ENCODE results near the gene IL12B.
"Not testable (repeated sequence)": the region's sequence is repeated elsewhere in the genome, so short reads cannot be mapped to it uniquely, and the experiment has no call there.

Gene IL12B

DNA sequence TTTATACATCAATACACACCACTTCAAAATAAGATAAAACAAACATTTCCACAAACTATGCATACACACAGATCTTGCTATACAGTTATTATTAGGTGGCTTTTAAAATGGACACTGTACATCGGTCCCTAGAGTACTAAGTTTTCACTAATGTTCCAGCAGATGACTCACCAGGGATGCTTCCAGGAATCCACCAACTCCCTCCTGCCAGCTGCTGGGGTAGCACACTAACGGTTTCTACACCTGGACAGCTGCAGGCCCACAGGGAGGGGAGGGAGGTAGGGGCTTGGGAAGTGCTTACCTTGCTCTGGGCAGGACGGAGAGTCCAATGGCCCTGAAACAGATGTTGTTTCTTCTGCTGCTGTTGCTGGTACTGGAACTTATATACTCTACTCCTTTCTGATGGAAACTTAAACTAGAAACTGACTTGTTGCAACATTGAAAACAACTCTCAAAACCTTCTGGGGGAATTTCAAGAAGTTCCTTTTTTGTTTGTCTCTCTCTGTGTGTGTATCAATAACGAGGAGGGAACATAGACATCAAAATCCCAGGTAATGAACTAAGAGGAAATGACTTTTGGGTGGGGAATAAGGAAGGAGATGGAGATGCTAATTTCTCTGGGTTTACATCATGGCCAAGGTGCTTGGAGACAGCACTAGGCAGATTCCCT is at the start of gene IL12B:
Gene IL12B (minus strand): TSS at position 357 of the 670 bp plus-strand sequence. CDS start 3,705 bp downstream, outside the sequence.
- DNase-seq (ENCODE audit: low read depth): no peak

DNA sequence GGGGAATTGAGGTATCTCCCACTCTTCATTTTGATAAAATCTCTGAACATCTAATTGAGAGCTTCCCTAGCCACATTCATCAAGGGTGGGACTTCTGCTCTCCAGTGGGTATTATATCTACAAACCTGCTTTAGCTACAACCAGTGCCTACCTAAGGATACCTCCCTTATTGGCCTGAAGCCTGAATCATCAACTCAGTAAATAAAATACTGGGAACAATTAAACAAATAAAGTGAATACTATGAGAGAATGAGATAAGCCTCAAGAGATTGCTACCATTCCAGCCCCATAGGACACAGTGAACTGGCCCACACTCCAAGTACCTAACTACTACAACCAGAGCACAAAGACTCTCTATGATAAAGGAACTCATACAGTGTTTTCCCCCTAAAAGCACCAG is 47.4 kb upstream of the IL12B start:
- DNase-seq (ENCODE audit: low read depth): no peak

DNA sequence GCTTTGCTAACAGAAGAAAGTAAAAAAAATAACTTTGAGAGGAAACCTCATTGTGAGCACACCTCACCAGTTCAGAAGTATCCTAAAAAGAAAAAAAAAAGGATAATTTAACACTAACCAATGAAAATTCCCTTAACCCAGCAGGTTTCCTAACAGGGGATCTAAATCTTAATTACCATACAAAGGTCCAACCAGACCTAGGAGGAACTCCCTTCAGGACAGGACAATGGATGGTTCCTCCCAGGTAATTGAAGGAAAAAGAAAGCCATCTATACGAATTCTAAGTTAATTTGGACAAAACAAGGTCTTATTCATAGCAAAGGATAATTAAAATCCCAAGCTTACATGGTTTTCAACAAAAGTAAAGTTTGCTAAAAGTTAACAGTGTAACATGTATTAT is 37.6 kb upstream of the IL12B start:
- DNase-seq (ENCODE audit: low read depth): not testable (repeated sequence)

DNA sequence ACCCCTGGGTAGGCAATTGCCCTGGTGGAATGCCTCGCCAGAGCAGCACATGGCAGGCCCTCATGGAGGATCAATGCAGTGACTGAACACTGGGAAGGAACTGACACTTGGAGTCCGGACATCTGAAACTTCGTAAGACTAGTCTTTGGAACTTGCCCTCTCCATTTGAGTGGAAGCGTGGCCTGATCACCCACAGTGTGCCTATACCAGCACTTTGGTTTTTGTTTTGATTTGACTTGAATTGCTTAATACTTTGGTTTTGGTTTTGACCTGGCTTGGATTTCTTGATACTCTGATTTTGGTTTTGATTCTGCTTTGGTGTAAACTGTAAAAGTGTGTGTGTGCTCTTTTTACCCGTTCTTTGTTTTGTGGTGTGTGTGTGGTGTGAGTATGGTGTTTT is 36.5 kb upstream of the IL12B start:
- not testable (repeated sequence) for DNase-seq (ENCODE audit: low read depth)

DNA sequence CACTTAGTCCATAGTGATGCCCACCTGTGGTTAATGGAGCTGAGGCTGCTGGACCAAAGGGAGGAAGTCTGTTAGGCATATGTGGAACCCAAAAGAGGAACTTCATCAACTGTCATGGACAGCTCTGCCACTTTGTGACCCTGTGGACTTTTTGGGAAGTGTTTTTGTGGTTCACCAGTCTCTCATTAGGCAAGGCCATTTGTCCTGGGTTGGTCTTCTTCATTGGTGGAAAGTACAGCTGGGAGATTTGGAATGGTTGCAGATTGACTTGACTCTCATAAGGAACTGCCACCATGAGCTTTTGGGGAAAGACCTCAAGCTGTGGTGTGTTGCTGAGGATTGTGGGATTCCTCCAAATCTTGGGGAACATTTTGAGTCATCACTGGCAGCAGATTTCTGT is 31.9 kb upstream of the IL12B start:
- no peak for DNase-seq (ENCODE audit: low read depth)

DNA sequence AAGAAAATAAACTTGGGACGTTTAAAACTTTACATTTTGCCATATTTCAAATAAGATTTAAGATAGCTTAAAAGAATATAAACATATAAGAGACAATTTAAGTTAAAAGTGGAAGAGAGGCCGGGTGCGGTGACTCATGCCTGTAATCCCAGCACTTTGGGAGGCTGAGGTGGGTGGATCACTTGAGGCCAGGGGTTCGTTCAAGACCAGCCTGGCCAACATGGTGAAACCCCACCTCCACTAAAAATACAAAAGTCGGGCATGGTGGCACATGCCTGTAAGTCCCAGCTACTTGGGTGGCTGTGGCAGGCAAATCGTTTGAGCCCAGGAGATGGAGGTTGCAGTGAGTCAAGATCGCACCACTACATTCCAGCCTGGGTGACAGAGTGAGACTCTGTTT is 29.6 kb upstream of the IL12B start:
- DNase-seq (ENCODE audit: low read depth): not testable (repeated sequence)

DNA sequence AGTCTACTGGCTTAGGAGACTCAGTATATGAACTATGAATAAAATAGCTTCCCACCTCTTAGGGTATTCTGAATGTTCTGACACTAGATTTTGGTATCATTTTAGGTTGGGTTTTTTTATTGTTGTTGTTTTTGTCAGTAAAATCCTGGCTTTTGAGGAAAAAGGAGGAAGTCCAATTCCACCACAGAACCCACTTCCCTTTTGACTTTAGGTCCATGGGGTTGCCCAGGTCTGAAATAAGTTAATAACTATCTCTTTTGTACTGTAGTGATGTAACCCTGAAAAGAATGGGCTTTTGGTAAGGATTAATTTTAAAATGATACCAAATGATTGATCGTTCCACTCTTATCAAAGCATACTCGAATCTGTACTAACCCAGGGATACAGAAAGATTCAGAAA is 29.1 kb upstream of the IL12B start:
- DNase-seq (ENCODE audit: low read depth): no peak

DNA sequence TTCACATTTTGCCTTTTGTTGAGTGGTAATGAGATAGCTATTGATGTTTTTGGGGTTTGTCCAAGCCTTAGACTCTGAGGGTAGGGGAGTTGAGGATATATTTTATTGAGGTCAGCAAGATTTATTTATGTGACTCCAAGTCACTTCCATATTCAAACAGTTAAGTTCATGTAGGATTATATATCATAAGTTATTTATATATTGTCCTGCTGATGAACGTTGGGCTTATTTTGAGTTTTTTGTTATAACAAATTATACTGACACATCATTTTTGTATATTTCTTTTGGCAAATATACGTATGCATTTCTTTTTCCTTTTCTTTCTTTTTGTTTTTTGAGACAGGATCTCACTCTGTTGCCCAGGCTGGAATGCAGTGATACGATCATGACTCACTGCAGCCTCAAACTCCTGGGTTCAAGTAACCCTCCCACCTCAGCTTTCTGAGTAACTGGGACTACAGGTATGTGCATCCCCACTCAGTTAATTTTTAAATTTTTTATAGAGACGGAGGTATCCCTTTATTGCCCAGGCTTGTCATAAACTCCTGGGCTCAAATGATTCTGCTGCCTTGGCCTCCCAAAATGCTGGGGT is 23.5 kb upstream of the IL12B start:
- DNase-seq (ENCODE audit: low read depth): no peak

DNA sequence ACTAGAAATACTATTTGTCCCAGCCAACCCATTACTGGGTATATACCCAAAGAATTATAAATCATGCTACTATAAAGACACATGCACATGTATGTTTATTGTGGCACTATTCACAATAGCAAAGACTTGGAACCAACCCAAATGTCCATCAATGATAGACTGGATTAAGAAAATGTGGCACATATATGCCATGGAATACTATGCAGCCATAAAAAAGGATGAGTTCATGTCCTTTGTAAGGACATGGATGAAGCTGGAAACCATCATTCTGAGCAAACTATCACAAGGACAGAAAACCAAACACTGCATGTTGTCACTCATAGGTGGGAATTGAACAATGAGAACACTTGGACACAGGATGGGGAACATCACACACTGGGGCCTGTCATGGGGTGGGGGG is 20.4 kb upstream of the IL12B start:
- DNase-seq (ENCODE audit: low read depth): not testable (repeated sequence)

DNA sequence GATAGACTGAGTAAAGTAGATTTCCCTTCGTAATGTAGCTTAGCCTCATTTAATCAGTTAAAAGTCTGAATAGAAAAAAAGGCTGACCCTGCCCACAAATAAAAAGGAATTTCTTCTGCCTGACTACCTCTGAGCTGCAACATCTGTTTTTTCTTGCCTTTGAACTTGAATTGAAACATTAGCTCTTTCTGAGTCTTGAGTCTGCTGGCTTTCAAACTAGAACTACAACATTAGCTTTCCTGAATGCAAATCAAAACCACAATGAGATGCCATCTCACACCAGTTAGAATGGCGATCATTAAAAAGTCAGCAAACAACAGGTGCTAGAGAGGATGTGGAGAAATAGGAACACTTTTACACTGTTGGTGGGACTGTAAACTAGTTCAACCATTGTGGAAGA is 19.9 kb upstream of the IL12B start:
- DNase-seq (ENCODE audit: low read depth): not testable (repeated sequence)

DNA sequence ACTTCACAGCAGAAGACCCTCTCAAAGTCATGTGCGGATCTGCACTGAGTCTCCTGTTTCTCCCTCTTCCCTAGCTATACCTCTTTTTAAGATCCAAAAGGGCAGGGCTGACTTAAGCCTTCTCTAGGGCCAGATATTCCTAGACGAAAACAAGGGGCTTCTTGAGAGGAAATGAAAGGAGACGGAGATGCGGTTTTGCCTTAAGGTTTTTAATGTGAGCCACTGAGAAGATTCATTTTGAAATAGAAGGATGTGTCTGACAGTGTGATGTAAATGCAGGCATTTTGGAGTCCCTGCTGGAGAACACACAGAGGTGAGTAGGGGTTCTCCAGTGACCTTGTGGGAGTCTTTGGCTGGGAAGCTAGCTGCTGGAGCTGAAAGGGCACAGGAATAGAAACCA is 15.6 kb upstream of the IL12B start:
- DNase-seq (ENCODE audit: low read depth): no peak

DNA sequence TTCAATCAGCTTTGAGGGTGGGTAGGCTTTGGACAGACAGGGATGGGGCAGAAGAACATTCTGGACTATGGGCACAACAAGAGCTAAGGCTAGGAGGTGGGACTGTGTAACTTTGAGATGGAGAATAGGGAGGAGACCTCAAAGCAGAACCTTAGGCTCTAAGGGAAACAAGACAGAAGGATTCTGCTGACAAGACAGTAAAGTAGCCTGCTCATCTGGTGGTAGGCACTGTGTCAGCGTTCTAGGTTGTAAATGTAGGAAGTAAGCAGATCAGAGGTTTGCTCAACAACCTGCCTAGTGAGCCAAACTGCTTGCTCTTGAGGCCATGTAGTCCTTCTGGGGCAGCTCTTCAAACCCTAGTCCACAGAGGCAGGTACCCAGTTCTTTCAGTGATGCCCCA is 15.0 kb upstream of the IL12B start:
- DNase-seq (ENCODE audit: low read depth): no peak

DNA sequence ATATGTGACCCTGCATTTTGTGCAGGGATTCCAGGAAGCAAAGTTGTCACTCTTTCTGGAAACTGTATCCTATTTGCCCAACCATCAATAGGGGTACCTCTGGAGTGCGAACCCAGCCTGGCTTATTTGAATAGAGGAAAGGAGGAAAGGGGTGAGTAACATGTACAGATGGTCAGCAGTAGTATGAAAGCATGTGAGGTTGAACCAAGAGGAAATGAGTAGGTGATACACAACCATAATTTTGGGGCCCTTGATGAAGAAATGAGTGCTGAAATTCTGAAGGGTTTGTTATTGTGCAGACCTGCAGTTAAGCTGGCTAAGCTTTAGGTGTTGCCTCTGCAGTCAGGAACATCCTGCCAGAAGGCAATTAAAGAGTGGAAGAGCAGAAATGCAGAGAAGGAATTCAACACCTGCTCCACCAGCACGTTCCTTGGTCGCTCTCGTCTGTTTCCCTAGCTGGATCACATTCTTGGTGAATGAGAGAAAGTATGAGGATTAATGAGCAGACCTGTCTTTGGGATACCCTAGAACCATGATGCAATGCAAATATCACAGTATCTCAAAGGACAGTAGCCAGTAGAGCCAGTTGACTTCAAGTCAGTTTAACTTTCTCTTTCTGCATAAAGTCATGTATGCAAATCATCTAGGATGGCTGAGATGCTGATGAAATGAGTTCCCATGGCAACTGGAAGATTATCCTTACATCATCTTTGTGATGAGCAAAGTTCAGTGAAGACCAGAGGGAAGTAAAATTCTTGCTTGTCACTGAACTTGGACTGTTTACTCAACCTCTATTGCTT is 13.2 kb upstream of the IL12B start:
- no peak for DNase-seq (ENCODE audit: low read depth)

DNA sequence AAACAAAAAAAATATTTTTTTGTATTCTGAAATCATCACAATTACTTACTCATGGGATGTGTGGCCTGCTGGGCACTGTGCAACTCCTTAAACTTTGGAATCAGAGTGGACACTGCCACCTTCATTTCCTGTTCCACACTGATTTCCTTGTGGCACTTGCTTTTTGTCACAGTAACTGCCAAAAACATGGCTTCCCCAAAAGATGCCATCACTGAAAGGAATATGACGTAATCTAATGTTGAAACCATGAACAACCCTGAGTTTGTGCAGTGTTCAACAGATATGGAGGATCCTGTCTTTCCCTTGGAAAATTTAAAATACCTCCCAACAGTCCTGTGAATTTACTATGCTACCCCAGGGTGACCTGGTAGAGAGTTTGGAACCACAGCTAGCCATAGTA is 12.6 kb upstream of the IL12B start:
- DNase-seq (ENCODE audit: low read depth): no peak

DNA sequence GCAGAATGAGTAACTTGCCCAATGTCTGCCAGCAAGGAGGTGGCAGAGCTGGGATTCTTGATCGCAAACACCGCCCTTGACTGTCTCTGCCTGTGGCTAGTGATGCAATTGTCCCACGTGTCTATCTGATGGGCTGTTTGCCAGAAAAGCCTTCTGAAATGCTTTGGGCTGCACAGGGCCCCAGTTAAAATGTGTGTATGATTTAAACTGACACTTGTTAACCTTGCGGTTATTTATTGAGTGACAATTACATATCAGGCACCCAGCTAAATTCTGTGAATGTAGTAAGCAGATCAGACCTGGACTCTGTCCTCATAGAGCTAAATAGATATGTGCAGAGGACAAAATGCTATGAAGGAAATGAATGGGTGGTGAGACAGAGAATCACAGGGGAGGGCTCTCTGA is 11.6 kb upstream of the IL12B start:
- DNase-seq (ENCODE audit: low read depth): peak; percentile 44

DNA sequence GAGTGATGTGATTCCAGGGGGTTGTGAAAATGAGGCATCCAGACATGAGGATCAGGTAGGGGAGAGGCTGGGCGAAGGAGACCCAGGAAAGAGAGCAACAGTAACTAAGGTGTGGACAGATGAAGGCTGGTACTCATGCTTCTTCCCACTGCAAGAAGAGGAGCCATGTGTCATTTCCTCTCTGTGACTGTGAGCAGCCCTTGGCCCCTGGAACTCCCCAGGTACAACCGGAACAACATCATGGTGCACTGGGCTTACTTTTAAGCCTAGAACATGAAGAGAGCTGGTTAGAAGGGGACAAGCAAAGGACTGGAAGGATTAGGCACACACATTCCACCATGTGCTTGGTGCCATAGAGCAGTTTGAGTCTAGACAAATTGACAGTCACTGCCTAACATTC is 10.9 kb upstream of the IL12B start:
- DNase-seq (ENCODE audit: low read depth): no peak

DNA sequence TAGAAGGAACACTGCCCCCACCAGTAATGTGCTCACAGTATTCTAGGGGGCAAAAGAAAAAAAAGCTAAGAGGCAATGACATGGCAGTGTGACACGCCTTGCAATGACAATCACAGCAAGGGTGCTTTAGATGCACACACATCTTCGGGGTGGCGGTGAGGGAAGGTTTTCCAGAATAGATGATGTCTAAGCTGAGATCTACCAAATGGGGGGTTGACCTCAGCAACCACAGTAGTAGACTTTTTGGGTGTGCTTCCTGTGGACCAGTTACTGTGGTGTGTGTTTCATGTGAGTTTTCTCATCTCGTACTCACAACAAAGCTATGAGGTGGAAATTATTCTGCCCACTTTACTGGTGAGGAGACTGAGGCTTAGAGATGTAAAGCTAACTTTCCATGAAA is 10.2 kb upstream of the IL12B start:
- DNase-seq (ENCODE audit: low read depth): no peak

DNA sequence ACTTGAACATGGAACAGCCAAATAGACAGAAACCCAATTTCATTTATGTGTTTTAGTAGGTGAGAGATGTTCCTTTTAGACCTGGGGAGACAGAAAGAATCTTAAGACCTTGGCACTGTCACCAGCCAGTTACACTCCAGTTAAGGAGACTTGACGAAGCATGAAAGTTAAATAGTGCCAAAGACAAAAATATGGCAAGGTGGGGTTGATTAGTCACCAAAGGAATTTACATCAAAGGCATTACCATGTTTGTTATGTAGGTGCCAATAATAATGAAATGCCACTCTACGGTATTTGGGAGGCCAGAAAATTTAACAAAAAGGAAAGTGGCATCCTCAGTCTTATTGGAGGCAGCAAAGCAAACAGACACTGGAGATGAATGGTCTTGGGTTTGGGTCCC is 9.2 kb upstream of the IL12B start:
- DNase-seq (ENCODE audit: low read depth): no peak

DNA sequence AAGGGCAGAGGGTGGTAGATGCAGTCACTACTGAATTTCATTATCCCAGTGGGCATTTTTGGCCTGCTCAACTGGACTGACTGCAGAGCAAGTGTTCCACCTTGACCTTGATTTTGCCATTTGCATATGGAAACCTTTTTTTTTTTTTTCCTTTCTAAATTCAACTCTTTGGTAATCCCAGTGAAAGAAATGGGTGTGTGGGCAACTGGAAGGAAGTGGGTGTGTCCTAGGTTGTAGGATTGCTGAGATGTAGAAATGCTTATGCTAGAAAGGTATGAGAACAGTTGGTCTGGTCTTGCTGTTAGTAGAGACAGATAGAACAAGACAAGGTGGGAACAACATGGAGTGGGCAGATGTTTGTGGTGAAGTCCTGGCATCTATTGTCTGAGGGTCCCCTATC is 7.8 kb upstream of the IL12B start:
- DNase-seq (ENCODE audit: low read depth): no peak

DNA sequence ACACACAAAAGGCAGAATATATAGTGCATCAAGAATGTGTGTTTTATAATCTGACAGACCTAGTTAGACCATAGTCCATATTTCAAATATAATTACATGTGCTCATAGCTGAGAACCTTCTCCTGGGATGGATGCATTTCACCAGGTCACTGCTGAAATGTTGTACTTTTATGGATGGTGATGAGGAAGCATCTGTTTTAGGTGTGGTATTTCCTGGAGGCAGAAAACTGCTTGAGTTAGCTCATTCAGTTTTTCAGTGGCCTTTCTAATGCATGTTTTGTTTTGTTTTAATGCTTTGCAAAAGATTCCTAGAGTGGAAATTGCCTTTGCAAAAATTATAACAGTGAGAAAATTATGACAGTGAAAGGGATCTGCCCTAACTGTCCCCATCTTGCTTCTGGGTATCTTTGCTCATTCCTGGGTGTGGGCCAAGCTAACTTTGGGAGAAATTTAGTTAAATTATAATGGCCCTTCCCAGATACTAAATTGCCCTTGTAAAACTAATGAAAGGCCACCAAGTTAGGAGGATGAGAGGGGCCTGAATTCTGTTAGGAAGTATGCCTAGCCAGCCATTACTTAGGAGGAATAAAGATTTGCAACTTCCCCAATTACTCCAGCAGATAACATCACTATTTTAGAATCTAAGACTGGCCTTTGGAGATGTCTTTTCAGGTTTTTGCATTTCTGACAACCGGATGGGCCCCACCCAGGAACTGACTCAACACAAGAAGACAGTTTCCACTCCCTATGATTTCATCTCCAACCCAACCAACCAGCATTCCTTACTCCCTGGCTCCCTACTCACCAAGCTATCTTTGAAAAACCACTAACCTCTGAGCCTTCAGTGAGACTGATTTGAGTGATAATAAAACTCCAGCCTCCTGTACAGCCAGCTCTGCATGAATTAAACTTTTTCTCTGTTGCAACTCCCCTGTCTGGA is 7.0 kb upstream of the IL12B start:
- peak; percentile 21 for DNase-seq (ENCODE audit: low read depth)

DNA sequence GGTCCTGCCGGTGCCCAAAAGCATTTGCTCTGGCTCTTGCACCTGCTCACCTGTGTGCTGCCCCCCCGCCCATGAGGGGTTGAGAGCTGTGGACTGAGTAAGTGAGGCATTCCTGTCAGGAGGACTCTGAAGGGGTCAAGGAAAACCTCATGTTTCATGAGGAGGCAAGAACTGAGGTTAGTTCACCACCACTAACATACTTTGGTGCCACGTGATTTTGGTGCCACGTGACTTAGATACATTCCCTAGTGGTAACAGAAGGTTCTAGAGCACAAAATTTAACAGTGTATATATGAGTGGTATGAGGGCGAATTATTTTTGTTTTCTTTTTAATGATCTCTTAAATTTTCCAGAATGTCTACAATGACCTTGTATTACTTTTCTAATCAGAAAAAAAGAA is 6.3 kb upstream of the IL12B start:
- DNase-seq (ENCODE audit: low read depth): no peak

DNA sequence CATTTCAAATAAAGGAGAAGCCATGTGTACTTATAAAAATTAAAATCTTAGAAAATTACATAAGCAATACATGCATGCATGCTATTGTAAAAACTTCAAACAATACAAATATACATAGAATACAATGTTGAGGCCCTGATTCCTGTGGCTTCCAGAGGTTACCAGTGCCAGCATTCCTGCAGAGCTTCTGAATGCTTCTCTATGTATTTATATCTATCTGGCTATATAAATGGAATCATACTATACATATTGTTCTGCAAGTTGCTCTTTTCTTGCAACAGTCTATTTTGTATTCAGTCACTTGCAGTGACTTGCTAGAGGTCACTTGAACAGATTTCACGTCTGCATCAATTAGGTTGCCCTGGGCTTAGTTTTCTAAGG is 3.2 kb upstream of the IL12B start:
- DNase-seq (ENCODE audit: low read depth): no peak

Measured in activated T-cell treated with anti-CD3 and anti-CD28 coated beads for 24 hours (primary cell).